HFFc6 (cell line): ENCODE results near the gene ARHGAP9. TPM values are rescaled to one million over a fixed set of nuclear protein-coding genes. Genes with fewer than 3 reads are reported as not detected.

Experiments
- microRNA-seq: library from miRNA; unstranded; fragments of <30 nt; microRNA quantifications from one replicate; pipeline ENCODE4, GENCODE V29; 2019
- total RNA-seq, 6 experiments: library from RNA; stranded (reverse); fragmentation: NEBNext Ultra II Directional; extraction: Animal tissue kit (Norgen Biotek cat#: 25700); gene quantifications; 2 replicates in 1 of 6; 3 replicates in 5 of 6; pipeline ENCODE4 v1.2.3, GENCODE V29; 2021

Gene ARHGAP9
- total RNA-seq, 6 experiments from 2014 or later: 0.11 to 0.85 (median 0.21) TPM; not detected in 1

Small RNA genes lying within 50 kb of the gene (microRNA-seq; reads per million reads assigned to microRNA genes)
- 4.6 reads per million for gene MIR616
- not detected for gene MIR6758

Other genes starting within 250 kb of the ARHGAP9 start
- 1 to 10 TPM in 1 of 6 experiments, under 1 TPM in 5; 0.21 to 1.1 (median 0.58) TPM for gene STAC3, start 228.7 kb downstream of the ARHGAP9 start, total RNA-seq
- 10 to 100 TPM; 33.7 to 39.4 (median 37.9) TPM for gene R3HDM2, start 48.8 kb downstream of the ARHGAP9 start, total RNA-seq
- not detected for gene INHBC, start 45.1 kb downstream of the ARHGAP9 start, total RNA-seq
- gene INHBE, start 24.6 kb downstream of the ARHGAP9 start, total RNA-seq: under 1 TPM in 5 of 6 experiments, not detected in 1; 0.12 to 0.34 (median 0.18) TPM
- gene GLI1, start 20.1 kb downstream of the ARHGAP9 start, total RNA-seq: 1 to 10 TPM; 3.9 to 5.8 (median 4.6) TPM
- gene MARS1, start 8.2 kb upstream of the ARHGAP9 start, total RNA-seq: 100 to 1,000 TPM; 179 to 207 (median 193) TPM
- 10 to 100 TPM in 4 of 6 experiments, 1 to 10 TPM in 2; 9.4 to 10.8 (median 10.2) TPM for gene DDIT3, start 40.6 kb upstream of the ARHGAP9 start, total RNA-seq
- 10 to 100 TPM; 40.7 to 43.6 (median 42.1) TPM for gene MBD6, start 43.0 kb upstream of the ARHGAP9 start, total RNA-seq
- 100 to 1,000 TPM; 110 to 123 (median 116) TPM for gene DCTN2, start 67.3 kb upstream of the ARHGAP9 start, total RNA-seq
- gene KIF5A, start 70.2 kb upstream of the ARHGAP9 start, total RNA-seq: 1 to 10 TPM; 1.0 to 1.8 (median 1.2) TPM
- 10 to 100 TPM; 21.1 to 33.1 (median 24.3) TPM for gene PIP4K2C, start 111.3 kb upstream of the ARHGAP9 start, total RNA-seq
- 10 to 100 TPM; 17.7 to 21.0 (median 19.2) TPM for gene DTX3, start 125.0 kb upstream of the ARHGAP9 start, total RNA-seq
- gene ARHGEF25, start 131.6 kb upstream of the ARHGAP9 start, total RNA-seq: 10 to 100 TPM; 10.2 to 21.9 (median 11.9) TPM
- 1 to 10 TPM; 1.4 to 3.1 (median 2.3) TPM for gene B4GALNT1, start 153.3 kb upstream of the ARHGAP9 start, total RNA-seq
- 100 to 1,000 TPM; 150 to 158 (median 156) TPM for gene OS9, start 214.3 kb upstream of the ARHGAP9 start, total RNA-seq